K562 (cell line): ENCODE results near the gene KRTAP5-6. TPM values are rescaled to one million over a fixed set of nuclear protein-coding genes. Genes with fewer than 3 reads are reported as not detected.

ENCODE experiments used
- JUND ChIP-seq, 2 experiments: IDR thresholded peaks; 2 replicates in 1 of 2; 3 replicates in 1 of 2; pipeline ENCODE4 v1.6.1; 2011; ENCODE audit warnings: borderline replicate concordance in 2 of 2, low read depth in 2 of 2, low read length in 2 of 2, improper control_type of control experiment in 1 of 2, missing biosample characterization in 1 of 2, missing genetic modification characterization in 1 of 2, missing genetic modification reagents in 1 of 2
- ZC3H4 ChIP-seq: sonication (generic); formaldehyde crosslinking; IDR thresholded peaks from 2 replicates; pipeline ENCODE4 v1.9.0; 2021; ENCODE audit warnings: missing genetic modification reagents, borderline replicate concordance
- ZFPM2 ChIP-seq: fragments of 250-450 bp; sonication (Bioruptor Pico); IDR thresholded peaks from 2 replicates; pipeline ENCODE4 v1.5.1; 2022; ENCODE audit warnings: mild to moderate bottlenecking
- polyA plus RNA-seq, 8 experiments: library from polyadenylated mRNA; depleted of rRNA in 4 of 8; stranded (reverse) in 5 of 8; unstranded in 3 of 8; fragments of >200 nt; fragmentation: Nextera tagmentation in 2 of 8; fragmentation: Illumina TruSeq in 1 of 8; extraction: Ambion mirVana in 2 of 8; extraction: Trizol in 1 of 8; gene quantifications; 2 replicates each; pipeline versions ENCODE4 v1.2.1 to v1.2.3, GENCODE V29; 2011 to 2014; ENCODE audit warnings: inconsistent platforms in 1 of 8, missing spikeins in 1 of 8
- total RNA-seq, 7 experiments: library from RNA; depleted of rRNA in 6 of 7; stranded (reverse); fragments of >200 nt in 6 of 7; fragmentation: Illumina TruSeq in 2 of 7; extraction: Trizol in 2 of 7; gene quantifications; 2 replicates each; pipeline versions ENCODE4 v1.2.1 to v1.2.3, GENCODE V29; 2011 to 2021; ENCODE audit warnings: low replicate concordance in 1 of 7
- TF ChIP-seq, protein P1 (sequence below): sonication (generic); formaldehyde crosslinking; IDR thresholded peaks from 2 replicates; pipeline ENCODE4 v1.8.0; 2022; ENCODE audit warnings: missing genetic modification reagents, mild to moderate bottlenecking, borderline replicate concordance

Gene KRTAP5-6
- total and polyA plus RNA-seq, 9 of the 15 experiments (the other 6 are each of a cell fraction or from before 2014, with no cell fraction given): not detected

- TF ChIP-seq, protein P1, sequence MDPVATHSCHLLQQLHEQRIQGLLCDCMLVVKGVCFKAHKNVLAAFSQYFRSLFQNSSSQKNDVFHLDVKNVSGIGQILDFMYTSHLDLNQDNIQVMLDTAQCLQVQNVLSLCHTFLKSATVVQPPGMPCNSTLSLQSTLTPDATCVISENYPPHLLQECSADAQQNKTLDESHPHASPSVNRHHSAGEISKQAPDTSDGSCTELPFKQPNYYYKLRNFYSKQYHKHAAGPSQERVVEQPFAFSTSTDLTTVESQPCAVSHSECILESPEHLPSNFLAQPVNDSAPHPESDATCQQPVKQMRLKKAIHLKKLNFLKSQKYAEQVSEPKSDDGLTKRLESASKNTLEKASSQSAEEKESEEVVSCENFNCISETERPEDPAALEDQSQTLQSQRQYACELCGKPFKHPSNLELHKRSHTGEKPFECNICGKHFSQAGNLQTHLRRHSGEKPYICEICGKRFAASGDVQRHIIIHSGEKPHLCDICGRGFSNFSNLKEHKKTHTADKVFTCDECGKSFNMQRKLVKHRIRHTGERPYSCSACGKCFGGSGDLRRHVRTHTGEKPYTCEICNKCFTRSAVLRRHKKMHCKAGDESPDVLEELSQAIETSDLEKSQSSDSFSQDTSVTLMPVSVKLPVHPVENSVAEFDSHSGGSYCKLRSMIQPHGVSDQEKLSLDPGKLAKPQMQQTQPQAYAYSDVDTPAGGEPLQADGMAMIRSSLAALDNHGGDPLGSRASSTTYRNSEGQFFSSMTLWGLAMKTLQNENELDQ (CRISPR knock-in tag): no peak
- peak; percentile 30; the same call in 1 of the 2 replicates for TF ChIP-seq JUND (IDR thresholded peaks at IDR 0.05; ENCODE audit: borderline replicate concordance, low read depth, low read length)
- no peak for TF ChIP-seq JUND (tag; IDR thresholded peaks at IDR 0.05; ENCODE audit: borderline replicate concordance, low read depth, low read length)
- no peak for TF ChIP-seq ZFPM2
- no peak for TF ChIP-seq ZC3H4 (CRISPR knock-in tag)
- TF ChIP-seq, all 486 proteins: peak for 31
These were observed 2.7 kb upstream of the KRTAP5-6 start (continued) for GRCh38 chr11:1694064-1694845.
